G401.6 (cell line): Measurements from ENCODE around the gene ASB15.
"Not testable (repeated sequence)": the region's sequence is repeated elsewhere in the genome, so short reads cannot be mapped to it uniquely, and the experiment has no call there.

Experiments
- FAIRE-seq: peaks from 2 replicates; lab custom pipeline; 2012; peaks lifted over from hg19 to GRCh38; lab: Jason Lieb, UNC

The ASB15 gene

GRCh38 chr7:123598657-123599056, 3.0 kb upstream of the ASB15 start:
- no peak for FAIRE-seq

GRCh38 chr7:123599766-123600165, 1.9 kb upstream of the ASB15 start:
- no peak for FAIRE-seq

- no peak for FAIRE-seq
These were observed 745 bp upstream of the ASB15 start for GRCh38 chr7:123600876-123601275.

- FAIRE-seq, result no peak
These were observed 1.0 kb downstream of the ASB15 start for GRCh38 chr7:123602648-123603047.

GRCh38 chr7:123604739-123605138, 3.1 kb downstream of the ASB15 start:
- no peak for FAIRE-seq

- FAIRE-seq, result no peak
These were observed 5.9 kb downstream of the ASB15 start for GRCh38 chr7:123607423-123607975.

GRCh38 chr7:123608991-123609882, 7.6 kb downstream of the ASB15 start:
- no peak for FAIRE-seq

GRCh38 chr7:123609883-123610239, 8.2 kb downstream of the ASB15 start:
- no peak for FAIRE-seq

GRCh38 chr7:123612024-123612423, 10.4 kb downstream of the ASB15 start:
- no peak for FAIRE-seq

- no peak for FAIRE-seq
These were observed 13.7 kb downstream of the ASB15 start for GRCh38 chr7:123615344-123615743.

- FAIRE-seq, result no peak
These were observed 14.6 kb downstream of the ASB15 start for GRCh38 chr7:123616223-123616622.

- FAIRE-seq, result no peak
These were observed 20.1 kb downstream of the ASB15 start for GRCh38 chr7:123621707-123622106.

- no peak for FAIRE-seq
These were observed 21.2 kb downstream of the ASB15 start for GRCh38 chr7:123622660-123623386.

GRCh38 chr7:123624527-123625183, 23.0 kb downstream of the ASB15 start:
- no peak for FAIRE-seq

GRCh38 chr7:123625254-123625653, 23.6 kb downstream of the ASB15 start:
- no peak for FAIRE-seq

GRCh38 chr7:123627851-123628250, 26.2 kb downstream of the ASB15 start:
- FAIRE-seq, result no peak

GRCh38 chr7:123628829-123629228, 27.2 kb downstream of the ASB15 start:
- FAIRE-seq, result no peak

- no peak for FAIRE-seq
These were observed 27.7 kb downstream of the ASB15 start for GRCh38 chr7:123629281-123629680.

GRCh38 chr7:123632808-123633207, 31.2 kb downstream of the ASB15 start:
- FAIRE-seq, result no peak

GRCh38 chr7:123633553-123633952, 31.9 kb downstream of the ASB15 start:
- FAIRE-seq, result no peak

- FAIRE-seq, result not testable (repeated sequence)
These were observed 32.5 kb downstream of the ASB15 start for GRCh38 chr7:123634011-123634573.
